K562 (cell line): ENCODE measurements around the gene PEF1. TPM values are rescaled to one million over a fixed set of nuclear protein-coding genes. Genes with fewer than 3 reads are reported as not detected.

ENCODE experiments used
- FOSL1 ChIP-seq: fragments of 200-800 bp; sonication (Bioruptor generic); conservative IDR thresholded peaks from 2 replicates; pipeline ENCODE4 v1.6.1; 2016; ENCODE audit warnings: missing genetic modification characterization, missing compliant biosample characterization
- HDGF ChIP-seq: fragments of 450-650 bp; IDR thresholded peaks from 2 replicates; pipeline ENCODE4 v1.6.1; 2016
- NCOA1 ChIP-seq: fragments of 450-650 bp; IDR thresholded peaks from 2 replicates; pipeline ENCODE4 v1.6.1; 2016; ENCODE audit warnings: low read depth
- NRF1 ChIP-seq, 2 experiments: fragments of 450-650 bp; IDR thresholded peaks in 1 of 2; conservative IDR thresholded peaks in 1 of 2; 2 replicates each; pipeline ENCODE4 v1.6.1; 2014; ENCODE audit warnings: mild to moderate bottlenecking in 2 of 2
- RFX7 ChIP-seq: fragments of 250-450 bp; sonication (Bioruptor Pico); IDR thresholded peaks from 2 replicates; pipeline ENCODE4 v1.5.1; 2021; ENCODE audit warnings: mild to moderate bottlenecking
- SLC30A9 ChIP-seq: fragments of 250-450 bp; sonication (Bioruptor Pico); IDR thresholded peaks from 2 replicates; pipeline ENCODE4 v1.8.0; 2022; ENCODE audit warnings: mild to moderate bottlenecking, moderate library complexity
- TFAM ChIP-seq: fragments of 250-450 bp; sonication (Bioruptor Pico); conservative IDR thresholded peaks from 2 replicates; pipeline ENCODE4 v1.5.0; 2021; ENCODE audit warnings: mild to moderate bottlenecking, moderate library complexity
- ZNF133 ChIP-seq: fragments of 250-450 bp; sonication (Bioruptor Pico); IDR thresholded peaks from 2 replicates; pipeline ENCODE4 v1.4.0; 2020; ENCODE audit warnings: mild to moderate bottlenecking
- ZNF57 ChIP-seq: fragments of 450-650 bp; formaldehyde crosslinking; IDR thresholded peaks from 2 replicates; pipeline ENCODE4 v1.4.0; 2020; ENCODE audit warnings: mild to moderate bottlenecking, moderate library complexity
- polyA plus RNA-seq, 8 experiments: library from polyadenylated mRNA; depleted of rRNA in 4 of 8; stranded (reverse) in 5 of 8; unstranded in 3 of 8; fragments of >200 nt; fragmentation: Nextera tagmentation in 2 of 8; fragmentation: Illumina TruSeq in 1 of 8; extraction: Ambion mirVana in 2 of 8; extraction: Trizol in 1 of 8; gene quantifications; 2 replicates each; pipeline versions ENCODE4 v1.2.1 to v1.2.3, GENCODE V29; 2011 to 2014; ENCODE audit warnings: inconsistent platforms in 1 of 8, missing spikeins in 1 of 8
- total RNA-seq, 7 experiments: library from RNA; depleted of rRNA in 6 of 7; stranded (reverse); fragments of >200 nt in 6 of 7; fragmentation: Illumina TruSeq in 2 of 7; extraction: Trizol in 2 of 7; gene quantifications; 2 replicates each; pipeline versions ENCODE4 v1.2.1 to v1.2.3, GENCODE V29; 2011 to 2021; ENCODE audit warnings: low replicate concordance in 1 of 7
- TF ChIP-seq, protein P1 (sequence below): sonication (generic); formaldehyde crosslinking; IDR thresholded peaks from 2 replicates; pipeline ENCODE4 v1.8.0; 2023; ENCODE audit warnings: missing genetic modification reagents, mild to moderate bottlenecking, borderline replicate concordance
- TF ChIP-seq, protein P2 (sequence below): fragments of 250-450 bp; sonication (Bioruptor Pico); IDR thresholded peaks from 2 replicates; pipeline ENCODE4 v1.5.1; 2021; ENCODE audit warnings: mild to moderate bottlenecking
- TF ChIP-seq, protein P3 (sequence below): fragments of 250-450 bp; sonication (Bioruptor Pico); IDR thresholded peaks from 2 replicates; pipeline ENCODE4 v1.5.0; 2020; ENCODE audit warnings: mild to moderate bottlenecking, borderline replicate concordance
- TF ChIP-seq, protein P4 (sequence below): sonication (generic); formaldehyde crosslinking; IDR thresholded peaks from 2 replicates; pipeline ENCODE4 v1.9.0; 2022; ENCODE audit warnings: mild to moderate bottlenecking, missing genetic modification reagents
- TF ChIP-seq, protein P5 (sequence below), 3 experiments: fragments of 200-800 bp in 1 of 3; sonication (Bioruptor generic) in 1 of 3; sonication (generic) in 1 of 3; formaldehyde crosslinking in 1 of 3; IDR thresholded peaks; 2 replicates each; pipeline versions ENCODE4 v1.6.1 to v1.8.0; 2016 to 2022; ENCODE audit warnings: mild to moderate bottlenecking in 2 of 3, missing compliant biosample characterization in 2 of 3, missing genetic modification characterization in 2 of 3, missing genetic modification reagents in 1 of 3
- TF ChIP-seq, protein P6 (sequence below): sonication (generic); formaldehyde crosslinking; IDR thresholded peaks from 2 replicates; pipeline ENCODE4 v1.8.1; 2023; ENCODE audit warnings: mild to moderate bottlenecking, missing genetic modification reagents, moderate library complexity

The PEF1 gene
- total and polyA plus RNA-seq, 9 of the 15 experiments (the other 6 are each of a cell fraction or from before 2014, with no cell fraction given), result 26.3 to 95.5 (median 61.9) TPM

DNA sequence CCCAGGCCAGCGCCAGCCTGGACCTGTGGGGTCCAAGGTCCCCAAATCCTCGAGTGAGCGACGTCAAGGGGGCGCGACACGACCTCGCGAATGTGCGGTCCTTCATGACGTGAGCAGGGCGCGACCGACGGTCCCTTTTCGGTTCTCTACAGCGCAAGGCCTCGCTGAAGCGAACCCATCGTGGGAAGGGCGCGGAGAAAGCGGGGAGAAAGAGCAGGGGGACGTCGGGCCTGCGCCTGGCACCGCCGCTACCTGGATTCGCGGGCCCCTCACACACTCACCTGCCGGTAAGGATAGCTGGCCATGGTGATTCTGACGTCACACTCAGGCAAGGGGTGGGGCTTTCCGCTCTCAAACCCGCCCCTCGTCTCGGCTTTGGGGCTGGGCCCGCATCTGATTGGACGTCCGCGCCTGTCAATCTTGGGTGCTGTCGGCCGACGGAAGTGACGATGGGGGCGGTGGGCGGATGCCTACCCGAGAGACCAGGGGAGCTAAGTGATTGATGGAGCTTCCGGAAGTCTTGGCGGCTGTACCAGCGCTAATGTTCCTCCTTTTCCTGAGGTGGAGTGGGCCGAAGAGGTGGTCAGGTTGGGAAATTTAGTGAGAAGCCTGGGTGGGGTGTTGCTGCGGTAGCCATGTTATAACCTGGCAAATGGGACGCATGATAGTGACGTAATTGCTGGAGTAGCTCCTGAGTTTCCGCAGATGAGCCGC, at the start of gene PEF1 (continued):
- TF ChIP-seq, protein P1, sequence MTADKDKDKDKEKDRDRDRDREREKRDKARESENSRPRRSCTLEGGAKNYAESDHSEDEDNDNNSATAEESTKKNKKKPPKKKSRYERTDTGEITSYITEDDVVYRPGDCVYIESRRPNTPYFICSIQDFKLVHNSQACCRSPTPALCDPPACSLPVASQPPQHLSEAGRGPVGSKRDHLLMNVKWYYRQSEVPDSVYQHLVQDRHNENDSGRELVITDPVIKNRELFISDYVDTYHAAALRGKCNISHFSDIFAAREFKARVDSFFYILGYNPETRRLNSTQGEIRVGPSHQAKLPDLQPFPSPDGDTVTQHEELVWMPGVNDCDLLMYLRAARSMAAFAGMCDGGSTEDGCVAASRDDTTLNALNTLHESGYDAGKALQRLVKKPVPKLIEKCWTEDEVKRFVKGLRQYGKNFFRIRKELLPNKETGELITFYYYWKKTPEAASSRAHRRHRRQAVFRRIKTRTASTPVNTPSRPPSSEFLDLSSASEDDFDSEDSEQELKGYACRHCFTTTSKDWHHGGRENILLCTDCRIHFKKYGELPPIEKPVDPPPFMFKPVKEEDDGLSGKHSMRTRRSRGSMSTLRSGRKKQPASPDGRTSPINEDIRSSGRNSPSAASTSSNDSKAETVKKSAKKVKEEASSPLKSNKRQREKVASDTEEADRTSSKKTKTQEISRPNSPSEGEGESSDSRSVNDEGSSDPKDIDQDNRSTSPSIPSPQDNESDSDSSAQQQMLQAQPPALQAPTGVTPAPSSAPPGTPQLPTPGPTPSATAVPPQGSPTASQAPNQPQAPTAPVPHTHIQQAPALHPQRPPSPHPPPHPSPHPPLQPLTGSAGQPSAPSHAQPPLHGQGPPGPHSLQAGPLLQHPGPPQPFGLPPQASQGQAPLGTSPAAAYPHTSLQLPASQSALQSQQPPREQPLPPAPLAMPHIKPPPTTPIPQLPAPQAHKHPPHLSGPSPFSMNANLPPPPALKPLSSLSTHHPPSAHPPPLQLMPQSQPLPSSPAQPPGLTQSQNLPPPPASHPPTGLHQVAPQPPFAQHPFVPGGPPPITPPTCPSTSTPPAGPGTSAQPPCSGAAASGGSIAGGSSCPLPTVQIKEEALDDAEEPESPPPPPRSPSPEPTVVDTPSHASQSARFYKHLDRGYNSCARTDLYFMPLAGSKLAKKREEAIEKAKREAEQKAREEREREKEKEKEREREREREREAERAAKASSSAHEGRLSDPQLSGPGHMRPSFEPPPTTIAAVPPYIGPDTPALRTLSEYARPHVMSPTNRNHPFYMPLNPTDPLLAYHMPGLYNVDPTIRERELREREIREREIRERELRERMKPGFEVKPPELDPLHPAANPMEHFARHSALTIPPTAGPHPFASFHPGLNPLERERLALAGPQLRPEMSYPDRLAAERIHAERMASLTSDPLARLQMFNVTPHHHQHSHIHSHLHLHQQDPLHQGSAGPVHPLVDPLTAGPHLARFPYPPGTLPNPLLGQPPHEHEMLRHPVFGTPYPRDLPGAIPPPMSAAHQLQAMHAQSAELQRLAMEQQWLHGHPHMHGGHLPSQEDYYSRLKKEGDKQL (CRISPR knock-in tag), result no peak
- TF ChIP-seq ZNF133, result no peak
- TF ChIP-seq, protein P2, sequence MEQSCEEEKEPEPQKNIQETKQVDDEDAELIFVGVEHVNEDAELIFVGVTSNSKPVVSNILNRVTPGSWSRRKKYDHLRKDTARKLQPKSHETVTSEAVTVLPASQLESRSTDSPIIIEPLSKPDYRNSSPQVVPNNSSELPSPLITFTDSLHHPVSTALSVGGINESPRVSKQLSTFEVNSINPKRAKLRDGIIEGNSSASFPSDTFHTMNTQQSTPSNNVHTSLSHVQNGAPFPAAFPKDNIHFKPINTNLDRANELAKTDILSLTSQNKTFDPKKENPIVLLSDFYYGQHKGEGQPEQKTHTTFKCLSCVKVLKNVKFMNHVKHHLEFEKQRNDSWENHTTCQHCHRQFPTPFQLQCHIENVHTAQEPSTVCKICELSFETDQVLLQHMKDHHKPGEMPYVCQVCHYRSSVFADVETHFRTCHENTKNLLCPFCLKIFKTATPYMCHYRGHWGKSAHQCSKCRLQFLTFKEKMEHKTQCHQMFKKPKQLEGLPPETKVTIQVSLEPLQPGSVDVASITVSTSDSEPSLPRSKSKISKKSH (CRISPR knock-in tag), result no peak
- TF ChIP-seq RFX7 (CRISPR knock-in tag), result 0 out of 2 replicates have a peak, but pooled peaks have one; percentile 44
- TF ChIP-seq NCOA1, result peak; percentile 95
- TF ChIP-seq, protein P3, sequence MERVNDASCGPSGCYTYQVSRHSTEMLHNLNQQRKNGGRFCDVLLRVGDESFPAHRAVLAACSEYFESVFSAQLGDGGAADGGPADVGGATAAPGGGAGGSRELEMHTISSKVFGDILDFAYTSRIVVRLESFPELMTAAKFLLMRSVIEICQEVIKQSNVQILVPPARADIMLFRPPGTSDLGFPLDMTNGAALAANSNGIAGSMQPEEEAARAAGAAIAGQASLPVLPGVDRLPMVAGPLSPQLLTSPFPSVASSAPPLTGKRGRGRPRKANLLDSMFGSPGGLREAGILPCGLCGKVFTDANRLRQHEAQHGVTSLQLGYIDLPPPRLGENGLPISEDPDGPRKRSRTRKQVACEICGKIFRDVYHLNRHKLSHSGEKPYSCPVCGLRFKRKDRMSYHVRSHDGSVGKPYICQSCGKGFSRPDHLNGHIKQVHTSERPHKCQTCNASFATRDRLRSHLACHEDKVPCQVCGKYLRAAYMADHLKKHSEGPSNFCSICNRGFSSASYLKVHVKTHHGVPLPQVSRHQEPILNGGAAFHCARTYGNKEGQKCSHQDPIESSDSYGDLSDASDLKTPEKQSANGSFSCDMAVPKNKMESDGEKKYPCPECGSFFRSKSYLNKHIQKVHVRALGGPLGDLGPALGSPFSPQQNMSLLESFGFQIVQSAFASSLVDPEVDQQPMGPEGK, result no peak
- TF ChIP-seq NRF1 (conservative IDR thresholded peaks at IDR 0.05 in 1 of 2, IDR thresholded peaks at IDR 0.05 in 1 of 2), result peak; percentile 66 to 67
- TF ChIP-seq, protein P4, sequence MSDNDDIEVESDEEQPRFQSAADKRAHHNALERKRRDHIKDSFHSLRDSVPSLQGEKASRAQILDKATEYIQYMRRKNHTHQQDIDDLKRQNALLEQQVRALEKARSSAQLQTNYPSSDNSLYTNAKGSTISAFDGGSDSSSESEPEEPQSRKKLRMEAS, result peak; percentile 82
- TF ChIP-seq, protein P5, sequence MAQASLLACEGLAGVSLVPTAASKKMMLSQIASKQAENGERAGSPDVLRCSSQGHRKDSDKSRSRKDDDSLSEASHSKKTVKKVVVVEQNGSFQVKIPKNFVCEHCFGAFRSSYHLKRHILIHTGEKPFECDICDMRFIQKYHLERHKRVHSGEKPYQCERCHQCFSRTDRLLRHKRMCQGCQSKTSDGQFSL (CRISPR knock-in tag; IDR thresholded peaks at IDR 0.05), result peak; percentile 42; the same call in 1 of the 2 replicates
- TF ChIP-seq, protein P5 (tag; IDR thresholded peaks at IDR 0.05), result no peak
- TF ChIP-seq TFAM (CRISPR knock-in tag), result no peak
- TF ChIP-seq ZNF57 (CRISPR knock-in tag), result no peak
- TF ChIP-seq, protein P6, sequence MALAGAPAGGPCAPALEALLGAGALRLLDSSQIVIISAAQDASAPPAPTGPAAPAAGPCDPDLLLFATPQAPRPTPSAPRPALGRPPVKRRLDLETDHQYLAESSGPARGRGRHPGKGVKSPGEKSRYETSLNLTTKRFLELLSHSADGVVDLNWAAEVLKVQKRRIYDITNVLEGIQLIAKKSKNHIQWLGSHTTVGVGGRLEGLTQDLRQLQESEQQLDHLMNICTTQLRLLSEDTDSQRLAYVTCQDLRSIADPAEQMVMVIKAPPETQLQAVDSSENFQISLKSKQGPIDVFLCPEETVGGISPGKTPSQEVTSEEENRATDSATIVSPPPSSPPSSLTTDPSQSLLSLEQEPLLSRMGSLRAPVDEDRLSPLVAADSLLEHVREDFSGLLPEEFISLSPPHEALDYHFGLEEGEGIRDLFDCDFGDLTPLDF (CRISPR knock-in tag), result peak; percentile 87; the same call in 1 of the 2 replicates
- peak; percentile 43 for TF ChIP-seq FOSL1 (tag)
- no peak for TF ChIP-seq HDGF
- TF ChIP-seq SLC30A9 (CRISPR knock-in tag), result no peak
